NCI-H2107 (cell line): ENCODE measurements around the gene NPAT.
A peak's percentile ranks its signal among the peaks of the same experiment; 100 is the strongest.

ENCODE experiments used
- DNase-seq: peaks from one replicate; lab custom pipeline; 2025; lab: John Stamatoyannopoulos, UW

Gene NPAT

GRCh38 chr11:108222574-108223347 lies at the start of gene NPAT, which contains the start of gene ATM:
NPAT (minus strand) TSS chr11:108222638; CDS start chr11:108222536, 102 bp downstream.
ATM (plus strand) TSS chr11:108223067; CDS start chr11:108227625, 4,558 bp downstream.
- DNase-seq, result peak; percentile 95

- DNase-seq, result no peak
These were observed 47.1 kb upstream of the NPAT start for GRCh38 chr11:108269583-108269982.

GRCh38 chr11:108253176-108253575 lies 30.7 kb upstream of the NPAT start:
- no peak for DNase-seq

- DNase-seq, result no peak
These were observed 24.4 kb upstream of the NPAT start for GRCh38 chr11:108246885-108247284.

GRCh38 chr11:108246308-108246707 lies 23.9 kb upstream of the NPAT start:
- no peak for DNase-seq

GRCh38 chr11:108242422-108242821 lies 20.0 kb upstream of the NPAT start:
- no peak for DNase-seq

GRCh38 chr11:108241330-108242037 lies 19.0 kb upstream of the NPAT start:
- DNase-seq, result no peak

GRCh38 chr11:108239076-108239475 lies 16.6 kb upstream of the NPAT start:
- no peak for DNase-seq

GRCh38 chr11:108237058-108237481 lies 14.6 kb upstream of the NPAT start:
- DNase-seq, result no peak

GRCh38 chr11:108235633-108236032 lies 13.2 kb upstream of the NPAT start:
- no peak for DNase-seq

GRCh38 chr11:108235192-108235591 lies 12.8 kb upstream of the NPAT start:
- DNase-seq, result no peak

- no peak for DNase-seq
These were observed 11.0 kb upstream of the NPAT start for GRCh38 chr11:108233277-108233945.

- no peak for DNase-seq
These were observed 5.8 kb upstream of the NPAT start for GRCh38 chr11:108228251-108228650.

GRCh38 chr11:108226036-108226435 lies 3.6 kb upstream of the NPAT start:
- no peak for DNase-seq

- no peak for DNase-seq
These were observed 2.7 kb upstream of the NPAT start for GRCh38 chr11:108224911-108225786.

GRCh38 chr11:108224366-108224765 lies 1.9 kb upstream of the NPAT start:
- no peak for DNase-seq

GRCh38 chr11:108223348-108224149 lies 1.1 kb upstream of the NPAT start:
- no peak for DNase-seq

GRCh38 chr11:108221911-108222573 lies 396 bp downstream of the NPAT start:
- no peak for DNase-seq

- DNase-seq, result no peak
These were observed 1.1 kb downstream of the NPAT start for GRCh38 chr11:108221371-108221770.

- DNase-seq, result no peak
These were observed 1.6 kb downstream of the NPAT start for GRCh38 chr11:108220721-108221336.
